K562 (cell line): ENCODE measurements around the gene GEMIN8. TPM values are rescaled to one million over a fixed set of nuclear protein-coding genes. Genes with fewer than 3 reads are reported as not detected.
A peak's percentile ranks its signal among the peaks of the same experiment; 100 is the strongest.

Experiments
- ATAC-seq: fragments of 200-7000 bp; cut with Tn5 transposase; 3 replicates; pipeline ENCODE4 v1.9.1; 2020; ENCODE audit warnings: moderate library complexity
- Bru-seq: library from RNA; stranded (reverse); fragments of 400-500 nt; gene quantifications from one replicate; lab custom pipeline; 2021; lab: Mats Ljungman, UMichigan
- BruChase-seq, 2 experiments: library from RNA; stranded (reverse); fragments of 400-500 nt; gene quantifications; one replicate each; lab custom pipeline; 2021; lab: Mats Ljungman, UMichigan
- BruUV-seq: library from RNA; stranded (reverse); fragments of 400-500 nt; replicated peaks from 2 replicates; lab custom pipeline; 2021; lab: Mats Ljungman, UMichigan
- CTCF ChIA-PET: fragments of 300-600 bp; formaldehyde crosslinking; extraction: SDS; loops from one replicate; lab custom pipeline; 2021; ENCODE audit warnings: low intra/inter-chr PET ratio; lab: Yijun Ruan, JAX
- POLR2A ChIA-PET: fragments of 300-600, 350-650 bp; sonication (Branson Sonifier 250); formaldehyde crosslinking; extraction: SDS; loops from one replicate; lab custom pipeline; 2021; ENCODE audit warnings: antibody characterized with exemption, inconsistent platforms; lab: Yijun Ruan, JAX
- DNase-seq, 4 experiments: peaks; one replicate each; pipeline versions ENCODE4 v3.0.0 to v3.0.0-alpha.2; 2011 to 2018; ENCODE audit warnings: low spot score in 3 of 4, mixed read lengths in 3 of 4; ENCODE audit errors: extremely low read depth in 1 of 4
- FAIRE-seq: peaks from 2 replicates; lab custom pipeline; 2011; peaks lifted over from hg19 to GRCh38; lab: Jason Lieb, UNC
- H2AFZ ChIP-seq: 2 replicates; pipeline ENCODE4 v1.6.0; 2011; ENCODE audit warnings: low read depth, low read length, control low read depth, inconsistent platforms
- H3K27ac ChIP-seq: fragments of 200-600 bp; 3 replicates; pipeline ENCODE4 v1.8.0; 2011; ENCODE audit warnings: low read depth, mild to moderate bottlenecking, control low read depth, inconsistent platforms, low read length, moderate library complexity, mixed read lengths; ENCODE audit errors: extremely low read depth
- H3K27me3 ChIP-seq, 2 experiments: fragments of 300-600 bp in 1 of 2; 2 replicates in 1 of 2; 3 replicates in 1 of 2; pipeline versions ENCODE4 v1.6.0 to v1.8.0; 2011; ENCODE audit warnings: inconsistent platforms in 2 of 2, low read length in 2 of 2, mild to moderate bottlenecking in 1 of 2, mixed read lengths in 1 of 2, moderate library complexity in 1 of 2; ENCODE audit not compliant: control insufficient read depth in 2 of 2, insufficient read depth in 2 of 2
- H3K36me3 ChIP-seq: fragments of 300-600 bp; 3 replicates; pipeline ENCODE4 v1.8.0; 2011; ENCODE audit warnings: mild to moderate bottlenecking, low read length, inconsistent platforms; ENCODE audit not compliant: control insufficient read depth, insufficient read depth
- H3K4me1 ChIP-seq, 2 experiments: fragments of 200-600 bp in 1 of 2; replicated peaks in 1 of 2; 2 replicates in 1 of 2; 3 replicates in 1 of 2; pipeline versions ENCODE4 v1.5.1 to v1.8.0; 2011; ENCODE audit warnings: inconsistent platforms in 2 of 2, low read length in 2 of 2, mild to moderate bottlenecking in 1 of 2, mixed read lengths in 1 of 2, moderate library complexity in 1 of 2; ENCODE audit not compliant: control insufficient read depth in 2 of 2, insufficient read depth in 2 of 2
- H3K4me2 ChIP-seq: 2 replicates; pipeline ENCODE4 v1.6.1; 2011; ENCODE audit warnings: low read length, control low read depth, inconsistent platforms, mixed read lengths; ENCODE audit not compliant: insufficient read depth
- H3K4me3 ChIP-seq: fragments of 200-600 bp; sonication (generic), shearing (Covaris generic); 2 replicates; pipeline ENCODE4 v1.5.1; 2016; ENCODE audit warnings: control low read depth, inconsistent platforms
- H3K79me2 ChIP-seq: fragments of 200-600 bp; 3 replicates; pipeline ENCODE4 v1.8.0; 2011; ENCODE audit warnings: low read length, inconsistent platforms; ENCODE audit not compliant: control insufficient read depth, insufficient read depth
- H3K9ac ChIP-seq, 2 experiments: 2 replicates each; pipeline versions ENCODE4 v1.6.0 to v1.6.1; 2011; ENCODE audit warnings: low read depth in 2 of 2, low read length in 2 of 2, control low read depth in 1 of 2, inconsistent platforms in 1 of 2, mild to moderate bottlenecking in 1 of 2, mixed read lengths in 1 of 2; ENCODE audit not compliant: insufficient read depth in 1 of 2
- H3K9me1 ChIP-seq: one replicate; pipeline ENCODE4 v1.6.0; 2011; ENCODE audit warnings: inconsistent platforms, mild to moderate bottlenecking, low read length, moderate library complexity; ENCODE audit not compliant: control insufficient read depth, insufficient read depth
- H3K9me3 ChIP-seq: replicated peaks from 2 replicates; pipeline ENCODE4 v1.5.1; 2011; ENCODE audit warnings: low read depth, low read length, inconsistent platforms; ENCODE audit not compliant: control insufficient read depth, insufficient read depth
- H4K20me1 ChIP-seq: replicated peaks from 2 replicates; pipeline ENCODE4 v1.6.1; 2011; ENCODE audit warnings: low read length, inconsistent platforms, mixed read lengths; ENCODE audit not compliant: control insufficient read depth, insufficient read depth
- CSDE1 ChIP-seq, 2 experiments: fragments of 450-650 bp; IDR thresholded peaks; 2 replicates each; pipeline ENCODE4 v1.6.1; 2016; ENCODE audit warnings: mild to moderate bottlenecking in 1 of 2
- DIDO1 ChIP-seq: fragments of 450-650 bp; IDR thresholded peaks from 2 replicates; pipeline ENCODE4 v1.6.1; 2016; ENCODE audit warnings: low read depth, missing biosample characterization, missing genetic modification characterization
- FUS ChIP-seq: fragments of 200-400 bp; formaldehyde crosslinking; optimal IDR thresholded peaks from 2 replicates; pipeline ENCODE3; 2017; ENCODE audit warnings: low read depth, low read length
- KLF13 ChIP-seq: fragments of 450-650 bp; IDR thresholded peaks from 2 replicates; pipeline ENCODE4 v1.6.1; 2016; ENCODE audit warnings: missing genetic modification characterization, low read depth, mild to moderate bottlenecking, missing compliant biosample characterization, moderate library complexity, borderline replicate concordance
- RBM17 ChIP-seq: fragments of 200-400 bp; formaldehyde crosslinking; IDR thresholded peaks from 2 replicates; pipeline ENCODE4 v1.6.1; 2017; ENCODE audit warnings: low read depth, mild to moderate bottlenecking, low read length, borderline replicate concordance
- SMARCA4 ChIP-seq: fragments of 450-650 bp; IDR thresholded peaks from 2 replicates; pipeline ENCODE4 v1.6.1; 2016
- TBP ChIP-seq: optimal IDR thresholded peaks from 2 replicates; pipeline ENCODE3; 2011; ENCODE audit warnings: low read depth, low read length, improper control_type of control experiment
- TEAD4 ChIP-seq, 2 experiments: sonication (generic) in 1 of 2; formaldehyde crosslinking in 1 of 2; IDR thresholded peaks; 2 replicates each; pipeline versions ENCODE4 v1.6.1 to v1.8.0; 2012 to 2022; ENCODE audit warnings: borderline replicate concordance in 1 of 2, inconsistent platforms in 1 of 2, low read length in 1 of 2, mild to moderate bottlenecking in 1 of 2, missing genetic modification reagents in 1 of 2
- XRCC5 ChIP-seq: fragments of 200-400 bp; formaldehyde crosslinking; IDR thresholded peaks from 2 replicates; pipeline ENCODE4 v1.6.1; 2017; ENCODE audit warnings: low read depth, mild to moderate bottlenecking, low read length
- ZNF143 ChIP-seq: sonication (generic); formaldehyde crosslinking; IDR thresholded peaks from 2 replicates; pipeline ENCODE4 v1.9.0; 2022; ENCODE audit warnings: mild to moderate bottlenecking, missing genetic modification reagents
- ZNF384 ChIP-seq: IDR thresholded peaks from 2 replicates; pipeline ENCODE4 v1.6.1; 2012; ENCODE audit warnings: low read depth, low read length, improper control_type of control experiment
- ZZZ3 ChIP-seq: fragments of 450-650 bp; IDR thresholded peaks from 2 replicates; pipeline ENCODE4 v1.6.1; 2016; ENCODE audit warnings: antibody characterized with exemption, mild to moderate bottlenecking, moderate library complexity
- WGBS: fragments of 100-300 bp; shearing (Covaris generic); methylation state at CpG from one replicate; pipeline ENCODE4 v1.1.6; 2016; ENCODE audit warnings: low coverage, mixed read lengths; ENCODE audit not compliant: insufficient coverage; ENCODE audit errors: missing lambda C conversion rate; 5-methylcytosine and 5-hydroxymethylcytosine counted together
- in situ Hi-C: fragments of 300-500 bp; cut with MboI; formaldehyde crosslinking; loops from 4 replicates; pipeline ENCODE4 v1.15.0; 2018; ENCODE audit warnings: inconsistent platforms, mixed read lengths
- intact Hi-C: fragments of 100-400 bp; cut with micrococcal nuclease; formaldehyde crosslinking; loops from 2 replicates; pipeline ENCODE4 v1.14.2; 2022
- long read RNA-seq, 3 experiments: library from polyadenylated mRNA in 2 of 3; library from RNA in 1 of 3; unstranded in 2 of 3; stranded (forward) in 1 of 3; transcript quantifications; one replicate each; pipeline ENCODE4 v2.0.0, GENCODE V29; 2019 to 2022
- polyA minus RNA-seq, 3 experiments: library from RNA; depleted of rRNA, polyadenylated mRNA; stranded (reverse); fragments of >200 nt; gene quantifications; 2 replicates each; pipeline ENCODE4 v1.2.3, GENCODE V29; 2011
- polyA plus RNA-seq, 8 experiments: library from polyadenylated mRNA; depleted of rRNA in 4 of 8; stranded (reverse) in 5 of 8; unstranded in 3 of 8; fragments of >200 nt; fragmentation: Nextera tagmentation in 2 of 8; fragmentation: Illumina TruSeq in 1 of 8; extraction: Ambion mirVana in 2 of 8; extraction: Trizol in 1 of 8; gene quantifications; 2 replicates each; pipeline versions ENCODE4 v1.2.1 to v1.2.3, GENCODE V29; 2011 to 2014; ENCODE audit warnings: inconsistent platforms in 1 of 8, missing spikeins in 1 of 8
- total RNA-seq, 7 experiments: library from RNA; depleted of rRNA in 6 of 7; stranded (reverse); fragments of >200 nt in 6 of 7; fragmentation: Illumina TruSeq in 2 of 7; extraction: Trizol in 2 of 7; gene quantifications; 2 replicates each; pipeline versions ENCODE4 v1.2.1 to v1.2.3, GENCODE V29; 2011 to 2021; ENCODE audit warnings: low replicate concordance in 1 of 7
- TF ChIP-seq, protein P1 (sequence below): fragments of 250-450 bp; sonication (Bioruptor Pico); IDR thresholded peaks from 2 replicates; pipeline ENCODE4 v1.5.0; 2021

The GEMIN8 gene, protein sequence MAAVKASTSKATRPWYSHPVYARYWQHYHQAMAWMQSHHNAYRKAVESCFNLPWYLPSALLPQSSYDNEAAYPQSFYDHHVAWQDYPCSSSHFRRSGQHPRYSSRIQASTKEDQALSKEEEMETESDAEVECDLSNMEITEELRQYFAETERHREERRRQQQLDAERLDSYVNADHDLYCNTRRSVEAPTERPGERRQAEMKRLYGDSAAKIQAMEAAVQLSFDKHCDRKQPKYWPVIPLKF
- total RNA-seq (2011; cell fraction: chromatin; rRNA removed; ENCODE audit: low replicate concordance): 10.6 and 14.7 TPM in 2 replicates
- 9.5 and 10.9 TPM in 2 replicates for total RNA-seq (2011; cell fraction: nucleolus; rRNA removed)
- 8.4 and 10.3 TPM in 2 replicates for total RNA-seq (2011; cell fraction: nucleoplasm; rRNA removed)
- total RNA-seq (2014; rRNA removed): 10.9 and 12.8 TPM in 2 replicates
- total RNA-seq (2014; rRNA removed; fragmentation: Illumina TruSeq; extraction: Trizol): 12.1 and 13.5 TPM in 2 replicates
- total RNA-seq (2015; rRNA removed; fragmentation: Illumina TruSeq; extraction: Trizol): 13.0 TPM in 2 replicates
- 13.7 and 15.0 TPM in 2 replicates for total RNA-seq (2021)
- 29.1 and 35.6 TPM in 2 replicates for polyA plus RNA-seq (2011; rRNA removed)
- 26.4 and 29.0 TPM in 2 replicates for polyA plus RNA-seq (2011; cell fraction: cytosol; rRNA removed)
- polyA plus RNA-seq (2011; cell fraction: nucleus; rRNA removed): 42.5 and 45.2 TPM in 2 replicates
- 13.6 and 25.7 TPM in 2 replicates for polyA plus RNA-seq (2012)
- polyA plus RNA-seq (2014; fragmentation: Illumina TruSeq; extraction: Trizol): 17.7 and 20.3 TPM in 2 replicates
- 10 to 100 TPM; 16.9 to 23.8 TPM for polyA plus RNA-seq (2014; fragmentation: Nextera tagmentation; extraction: Ambion mirVana)
- 15.1 and 18.4 TPM in 2 replicates for polyA plus RNA-seq (2014; rRNA removed)
- 26.0 and 26.4 TPM in 2 replicates for polyA minus RNA-seq (2011; rRNA and poly(A)+ RNA removed)
- polyA minus RNA-seq (2011; cell fraction: cytosol; rRNA and poly(A)+ RNA removed): 8.1 and 13.3 TPM in 2 replicates
- 11.2 and 13.4 TPM in 2 replicates for polyA minus RNA-seq (2011; cell fraction: nucleus; rRNA and poly(A)+ RNA removed)
- percentile 65 among the genes with signal in this experiment for Bru-seq, nascent RNA
- percentile 65 among the genes with signal in this experiment for BruChase-seq, experiment 1, labeled RNA remaining after a 2-hour chase
- BruChase-seq, experiment 2, labeled RNA remaining after a 6-hour chase: percentile 70 among the genes with signal in this experiment
- long read RNA-seq, experiment 1, partial matches to known transcripts: 15 of 43 reads
- long read RNA-seq, experiment 1, other reads (novel, unspliced or antisense): 24 of 43 reads
- long read RNA-seq, experiment 2, partial matches to known transcripts: 7 of 12 reads
- long read RNA-seq, experiment 2, other reads (novel, unspliced or antisense): 2 of 12 reads
- long read RNA-seq, experiment 3, partial matches to known transcripts: 1 of 20 reads
- long read RNA-seq, experiment 3, other reads (novel, unspliced or antisense): 17 of 20 reads

DNA sequence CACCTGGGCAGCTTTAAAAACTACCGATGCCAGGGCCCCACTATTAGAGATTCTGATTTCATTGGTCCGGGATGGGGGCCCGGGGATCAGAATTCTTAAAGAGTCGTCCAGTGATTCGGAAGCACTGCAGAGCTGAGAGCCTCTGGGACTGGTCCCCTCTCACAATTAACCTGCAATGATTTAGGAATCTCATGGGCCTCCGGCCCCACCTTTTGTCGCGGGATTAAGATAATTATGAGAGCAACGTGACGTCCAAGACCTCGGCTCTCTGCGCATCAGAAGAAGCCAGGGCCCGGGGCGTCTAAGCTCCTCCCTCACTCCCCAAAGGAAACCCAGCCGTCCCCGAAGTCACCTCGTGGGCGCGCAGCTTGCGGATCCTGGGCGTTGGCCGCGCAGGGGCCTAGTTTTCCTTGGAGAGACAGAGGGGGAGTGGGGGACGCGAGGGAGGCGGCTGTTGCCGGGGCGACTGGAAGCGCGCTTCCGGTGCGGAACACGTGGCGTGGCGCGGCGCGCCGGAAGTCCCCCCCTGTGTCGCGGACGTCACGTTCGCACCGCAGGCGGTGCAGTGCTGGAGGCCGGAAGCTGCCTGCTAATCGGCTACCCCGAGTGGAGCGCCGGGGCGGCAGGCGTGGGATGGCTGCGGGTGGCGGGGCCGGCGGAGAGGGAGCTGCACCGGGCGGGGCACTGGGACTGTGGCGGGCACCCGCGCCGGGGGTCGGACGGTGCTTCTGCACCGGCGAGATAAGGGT, at the start of gene GEMIN8:
TSS of gene GEMIN8 (minus strand) at position 468 of the 749 bp plus-strand sequence. CDS start 8,414 bp downstream, outside the sequence.
- DNase-seq (peak; percentile 82 to 94 (median 82)), FAIRE-seq (peak; percentile 87), ATAC-seq (peak; percentile 96)
- Histone ChIP-seq H3K4me2 (peak within 1 kb of the TSS; percentile 83), H4K20me1 (no peaks in the 10 kb centered on the region), H2AFZ (peak within 1 kb of the TSS; percentile 86), H3K4me1 (peaks cover 4 to 14% of the 10 kb centered on the region in 2 experiments; a peak in 4 of 5 replicates), H3K36me3 (peaks cover 4% of the 10 kb centered on the region; the same call in 1 of the 3 replicates), H3K27ac (peak within 1 kb of the TSS; percentile 85), H3K9ac (peak within 1 kb of the TSS; percentile 74 to 86), H3K27me3 (no peaks in the 10 kb centered on the region), H3K9me1 (no peaks in the 10 kb centered on the region), H3K79me2 (peaks cover 32% of the 10 kb centered on the region), H3K4me3 (peak within 1 kb of the TSS; percentile 52), H3K9me3 (no peaks in the 10 kb centered on the region)
- ChIA-PET POLR2A (interaction anchor here (1.3 to 1.6 kb wide), 2 partner anchors 332 to 1052 kb away, joined by 3 to 6 read pairs; no protein-coding TSS in a partner anchor), CTCF (interaction anchor here (1.3 kb wide), 1 partner anchor 523 kb away, joined by 5 read pairs; no protein-coding TSS in a partner anchor)
- in situ Hi-C loops: loop anchor here (5.0 to 10.0 kb wide), 3 partner anchors 265 to 512 kb away; partner anchors contain the start of gene TCEANC
- BruUV-seq: TSS peak; percentile 60
- WGBS: 1% methylated on average over 36 of the region's 67 CpGs
- intact Hi-C loops: loop anchor here (1.0 to 10.0 kb wide), 6 partner anchors 105 to 1435 kb away; partner anchors contain the start of gene TCEANC
- TF ChIP-seq TEAD4 (IDR thresholded peaks at IDR 0.05; ENCODE audit: low read length) (no peak; the same call in 1 of the 2 replicates), TEAD4 (CRISPR knock-in tag; IDR thresholded peaks at IDR 0.05; ENCODE audit: borderline replicate concordance) (no peak), RBM17 (no peak), ZZZ3 (no peak), XRCC5 (0 out of 2 replicates have a peak, but pooled peaks have one; percentile 15), FUS (no peak), ZNF384 (no peak), ZNF143 (CRISPR knock-in tag) (no peak), KLF13 (no peak), TBP (peak; percentile 55), DIDO1 (tag) (0 out of 2 replicates have a peak, but pooled peaks have one; percentile 49), SMARCA4 (no peak), CSDE1 (IDR thresholded peaks at IDR 0.05) (peak in 1 of 2 experiments; percentile 80; a peak in 2 of 4 replicates)
- TF ChIP-seq, protein P1, sequence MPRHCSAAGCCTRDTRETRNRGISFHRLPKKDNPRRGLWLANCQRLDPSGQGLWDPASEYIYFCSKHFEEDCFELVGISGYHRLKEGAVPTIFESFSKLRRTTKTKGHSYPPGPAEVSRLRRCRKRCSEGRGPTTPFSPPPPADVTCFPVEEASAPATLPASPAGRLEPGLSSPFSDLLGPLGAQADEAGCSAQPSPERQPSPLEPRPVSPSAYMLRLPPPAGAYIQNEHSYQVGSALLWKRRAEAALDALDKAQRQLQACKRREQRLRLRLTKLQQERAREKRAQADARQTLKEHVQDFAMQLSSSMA (CRISPR knock-in tag): no peak
